ENCODE data around the gene NLRP3.
"Not testable (repeated sequence)": the region's sequence is repeated elsewhere in the genome, so short reads cannot be mapped to it uniquely, and the experiment has no call there.

NLRP3 gene

GRCh38 chr1:247370786-247371732, 44.9 kb upstream of the NLRP3 start:
- DNase-seq, result no peak
- Histone ChIP-seq H3K27ac (no peak overlapping the region), H3K4me3 (ENCODE audit: low read depth, low read length) (no peak overlapping the region), H3K9me3 (ENCODE audit: severe bottlenecking) (peaks cover 15% of the 10 kb centered on the region), H3K36me3 (no peaks in the 10 kb centered on the region), H3K27me3 (ENCODE audit: insufficient read depth, low read depth, severe bottlenecking) (peaks cover 39% of the 10 kb centered on the region)
- no peak for TF ChIP-seq CTCF (IDR thresholded peaks at IDR 0.05; ENCODE audit: low read depth, low read length)

- Histone ChIP-seq H3K27ac (no peak overlapping the region), H3K36me3 (no peaks in the 10 kb centered on the region), H3K9me3 (ENCODE audit: severe bottlenecking) (peaks cover 8% of the 10 kb centered on the region), H3K4me3 (ENCODE audit: low read depth, low read length) (no peak overlapping the region), H3K27me3 (ENCODE audit: insufficient read depth, low read depth, severe bottlenecking) (peaks cover 36% of the 10 kb centered on the region)
- TF ChIP-seq CTCF (IDR thresholded peaks at IDR 0.05; ENCODE audit: low read depth, low read length), result no peak
- no peak for DNase-seq
These were observed 44.1 kb upstream of the NLRP3 start for GRCh38 chr1:247371801-247372259.

- Histone ChIP-seq H3K9me3 (ENCODE audit: severe bottlenecking) (no peaks in the 10 kb centered on the region), H3K36me3 (no peaks in the 10 kb centered on the region), H3K27ac (no peak overlapping the region), H3K4me3 (ENCODE audit: low read depth, low read length) (no peak overlapping the region), H3K27me3 (ENCODE audit: insufficient read depth, low read depth, severe bottlenecking) (peaks cover 23% of the 10 kb centered on the region)
- DNase-seq, result no peak
- TF ChIP-seq CTCF (IDR thresholded peaks at IDR 0.05; ENCODE audit: low read depth, low read length), result 0 out of 2 replicates have a peak, but pooled peaks have one; percentile 12
These were observed 42.2 kb upstream of the NLRP3 start for GRCh38 chr1:247373721-247374141.

GRCh38 chr1:247374651-247375334, 41.2 kb upstream of the NLRP3 start:
- not testable (repeated sequence) for H3K36me3 ChIP-seq; H3K9me3 ChIP-seq (ENCODE audit: severe bottlenecking); H3K27ac ChIP-seq; H3K4me3 ChIP-seq (ENCODE audit: low read depth, low read length); DNase-seq
- H3K27me3 ChIP-seq (ENCODE audit: insufficient read depth, low read depth, severe bottlenecking), result peaks cover 18% of the 10 kb centered on the region

GRCh38 chr1:247375747-247376146, 40.2 kb upstream of the NLRP3 start:
- no peak overlapping the region for H3K4me3 ChIP-seq (ENCODE audit: low read depth, low read length)
- DNase-seq, result no peak
- peaks cover 5% of the 10 kb centered on the region for H3K9me3 ChIP-seq (ENCODE audit: severe bottlenecking)
- H3K27me3 ChIP-seq (ENCODE audit: insufficient read depth, low read depth, severe bottlenecking), result peaks cover 10% of the 10 kb centered on the region
- H3K27ac ChIP-seq, result no peak overlapping the region
- TF ChIP-seq CTCF (IDR thresholded peaks at IDR 0.05; ENCODE audit: low read depth, low read length), result no peak
- no peaks in the 10 kb centered on the region for H3K36me3 ChIP-seq

GRCh38 chr1:247376659-247377058, 39.3 kb upstream of the NLRP3 start:
- H3K4me3 ChIP-seq (ENCODE audit: low read depth, low read length), result no peak overlapping the region
- H3K9me3 ChIP-seq (ENCODE audit: severe bottlenecking), result peaks cover 5% of the 10 kb centered on the region

GRCh38 chr1:247377656-247378055, 38.3 kb upstream of the NLRP3 start:
- not testable (repeated sequence) for H3K27ac ChIP-seq; DNase-seq; H3K9me3 ChIP-seq (ENCODE audit: severe bottlenecking); H3K4me3 ChIP-seq (ENCODE audit: low read depth, low read length); H3K27me3 ChIP-seq (ENCODE audit: insufficient read depth, low read depth, severe bottlenecking); H3K36me3 ChIP-seq

More at GRCh38 chr1:247376659-247377058, 39.3 kb upstream of the NLRP3 start:
- no peak for TF ChIP-seq CTCF (IDR thresholded peaks at IDR 0.05; ENCODE audit: low read depth, low read length)
- DNase-seq, result no peak
- Histone ChIP-seq H3K27ac (no peak overlapping the region), H3K36me3 (no peaks in the 10 kb centered on the region), H3K27me3 (ENCODE audit: insufficient read depth, low read depth, severe bottlenecking) (peaks cover 5% of the 10 kb centered on the region)

All from WERI-Rb-1 (cell line).